Smooth muscle cell (in vitro differentiated cells): ENCODE measurements around the gene NIPBL. TPM values are rescaled to one million over a fixed set of nuclear protein-coding genes. Genes with fewer than 3 reads are reported as not detected.

Experiments
- DNase-seq: peaks from one replicate; lab custom pipeline; 2025; ENCODE audit not compliant: unreplicated experiment; lab: John Stamatoyannopoulos, UW
- H2AFZ ChIP-seq: fragments of 200-600 bp; sonication (generic); 2 replicates; pipeline ENCODE4 v1.6.0; 2016; ENCODE audit warnings: antibody characterized with exemption, low read depth, mild to moderate bottlenecking
- H3F3A ChIP-seq: fragments of 200-600 bp; sonication (generic); 2 replicates; pipeline ENCODE4 v1.6.0; 2017; ENCODE audit warnings: antibody characterized with exemption, low read depth
- H3K27ac ChIP-seq: fragments of 200-600 bp; sonication (generic); 2 replicates; pipeline ENCODE4 v1.5.1; 2016; ENCODE audit warnings: low read depth, mild to moderate bottlenecking
- H3K27me3 ChIP-seq: fragments of 200-600 bp; sonication (generic); 2 replicates; pipeline ENCODE4 v1.6.1; 2016; ENCODE audit warnings: low read depth, mild to moderate bottlenecking
- H3K36me3 ChIP-seq: fragments of 200-600 bp; sonication (generic); 2 replicates; pipeline ENCODE4 v1.5.1; 2016; ENCODE audit warnings: low read depth
- H3K4me1 ChIP-seq: fragments of 200-600 bp; sonication (generic); 2 replicates; pipeline ENCODE4 v1.5.1; 2016; ENCODE audit warnings: low read depth
- H3K4me2 ChIP-seq: fragments of 200-600 bp; sonication (generic); 2 replicates; pipeline ENCODE4 v1.6.0; 2016; ENCODE audit warnings: mild to moderate bottlenecking
- H3K4me3 ChIP-seq: fragments of 200-600 bp; sonication (generic); 2 replicates; pipeline ENCODE4 v1.5.1; 2016; ENCODE audit warnings: mild to moderate bottlenecking
- H3K79me2 ChIP-seq: fragments of 200-600 bp; sonication (generic); 2 replicates; pipeline ENCODE4 v1.6.0; 2016; ENCODE audit warnings: low read depth, mild to moderate bottlenecking
- H3K9ac ChIP-seq: fragments of 200-600 bp; sonication (generic); 2 replicates; pipeline ENCODE4 v1.6.0; 2016; ENCODE audit warnings: low read depth
- H3K9me3 ChIP-seq: fragments of 200-600 bp; sonication (generic); replicated peaks from 2 replicates; pipeline ENCODE4 v1.5.1; 2016; ENCODE audit warnings: low read depth
- H4K20me1 ChIP-seq: fragments of 200-600 bp; sonication (generic); 2 replicates; pipeline ENCODE4 v1.6.0; 2016; ENCODE audit warnings: low read depth
- CTCF ChIP-seq: fragments of 200-600 bp; sonication (generic); IDR thresholded peaks from 2 replicates; pipeline ENCODE4 v1.5.1; 2017; ENCODE audit warnings: borderline replicate concordance, mild to moderate bottlenecking, antibody characterized with exemption; ENCODE audit not compliant: insufficient read depth, poor library complexity, severe bottlenecking
- WGBS: methylation state at CpG from one replicate; pipeline ENCODE4 v1.1.7; 2016; ENCODE audit warnings: low lambda C conversion rate; 5-methylcytosine and 5-hydroxymethylcytosine counted together
- polyA plus RNA-seq: library from polyadenylated mRNA; unstranded; fragments of >200 nt; fragmentation: Nextera tagmentation; extraction: Ambion mirVana; gene quantifications from 2 replicates; pipeline ENCODE4 v1.2.1, GENCODE V29; 2016
- total RNA-seq: library from RNA; depleted of rRNA; stranded (reverse); fragments of >200 nt; gene quantifications from 2 replicates; pipeline ENCODE4 v1.2.3, GENCODE V29; 2014

The NIPBL gene
- total and polyA plus RNA-seq, 2 experiments from 2014 or later, result 14.7 to 46.3 TPM

- Histone ChIP-seq H3K27ac (peak overlapping the region; percentile 69), H3K79me2 (peaks cover 89% of the 10 kb centered on the region), H3K27me3 (no peaks in the 10 kb centered on the region), H3K36me3 (peaks cover 2% of the 10 kb centered on the region), H3K9ac (no peak overlapping the region), H3K4me3 (no peak overlapping the region), H3K4me2 (peak overlapping the region; percentile 69), H3K4me1 (peaks cover 13% of the 10 kb centered on the region), H3F3A (no peaks in the 10 kb centered on the region), H3K9me3 (no peaks in the 10 kb centered on the region), H2AFZ (no peak overlapping the region), H4K20me1 (peaks cover 96% of the 10 kb centered on the region)
- WGBS, result 65% methylated on average over 5 of the region's 5 CpGs
- no peak for DNase-seq
- TF ChIP-seq CTCF, result no peak
Observed at GRCh38 chr5:36950586-36951457, 74.3 kb downstream of the NIPBL start.

- H3K36me3 ChIP-seq, result peaks cover 2% of the 10 kb centered on the region
- H3K27me3 ChIP-seq, result no peaks in the 10 kb centered on the region
- H3K9ac ChIP-seq, result no peak overlapping the region
- no peak overlapping the region for H3K27ac ChIP-seq
- 86% methylated on average over 2 of the region's 2 CpGs for WGBS
- no peak overlapping the region for H3K4me2 ChIP-seq
- peaks cover 67% of the 10 kb centered on the region for H3K79me2 ChIP-seq
- H3K4me1 ChIP-seq, result peaks cover 13% of the 10 kb centered on the region
- peaks cover 74% of the 10 kb centered on the region for H4K20me1 ChIP-seq
- no peak for DNase-seq
- H3K9me3 ChIP-seq, result no peaks in the 10 kb centered on the region
- no peak overlapping the region for H3K4me3 ChIP-seq
- H3F3A ChIP-seq, result no peaks in the 10 kb centered on the region
- H2AFZ ChIP-seq, result no peak overlapping the region
- TF ChIP-seq CTCF, result no peak
Observed at GRCh38 chr5:36953043-36953442, 76.5 kb downstream of the NIPBL start.

GRCh38 chr5:36957953-36958537 lies 81.5 kb downstream of the NIPBL start:
- Histone ChIP-seq H4K20me1 (peaks cover 53% of the 10 kb centered on the region), H3K27me3 (no peaks in the 10 kb centered on the region), H3F3A (no peaks in the 10 kb centered on the region), H3K27ac (no peak overlapping the region), H3K4me1 (no peaks in the 10 kb centered on the region), H3K4me3 (no peak overlapping the region), H3K79me2 (peaks cover 24% of the 10 kb centered on the region), H3K4me2 (no peak overlapping the region), H3K36me3 (peaks cover 9% of the 10 kb centered on the region), H3K9me3 (no peaks in the 10 kb centered on the region), H3K9ac (no peak overlapping the region), H2AFZ (no peak overlapping the region)
- no peak for DNase-seq
- WGBS, result over 99% methylated on average over 3 of the region's 3 CpGs
- TF ChIP-seq CTCF, result no peak
